GM18907 (cell line): Measurements from ENCODE around the gene SLC2A8.

ENCODE experiments used
- ATAC-seq: cut with Tn5 transposase; IDR thresholded peaks from one replicate; pipeline ENCODE4 v1.9.1; 2021; ENCODE audit warnings: mild to moderate bottlenecking, moderate library complexity; ENCODE audit not compliant: unreplicated experiment

SLC2A8 gene

DNA sequence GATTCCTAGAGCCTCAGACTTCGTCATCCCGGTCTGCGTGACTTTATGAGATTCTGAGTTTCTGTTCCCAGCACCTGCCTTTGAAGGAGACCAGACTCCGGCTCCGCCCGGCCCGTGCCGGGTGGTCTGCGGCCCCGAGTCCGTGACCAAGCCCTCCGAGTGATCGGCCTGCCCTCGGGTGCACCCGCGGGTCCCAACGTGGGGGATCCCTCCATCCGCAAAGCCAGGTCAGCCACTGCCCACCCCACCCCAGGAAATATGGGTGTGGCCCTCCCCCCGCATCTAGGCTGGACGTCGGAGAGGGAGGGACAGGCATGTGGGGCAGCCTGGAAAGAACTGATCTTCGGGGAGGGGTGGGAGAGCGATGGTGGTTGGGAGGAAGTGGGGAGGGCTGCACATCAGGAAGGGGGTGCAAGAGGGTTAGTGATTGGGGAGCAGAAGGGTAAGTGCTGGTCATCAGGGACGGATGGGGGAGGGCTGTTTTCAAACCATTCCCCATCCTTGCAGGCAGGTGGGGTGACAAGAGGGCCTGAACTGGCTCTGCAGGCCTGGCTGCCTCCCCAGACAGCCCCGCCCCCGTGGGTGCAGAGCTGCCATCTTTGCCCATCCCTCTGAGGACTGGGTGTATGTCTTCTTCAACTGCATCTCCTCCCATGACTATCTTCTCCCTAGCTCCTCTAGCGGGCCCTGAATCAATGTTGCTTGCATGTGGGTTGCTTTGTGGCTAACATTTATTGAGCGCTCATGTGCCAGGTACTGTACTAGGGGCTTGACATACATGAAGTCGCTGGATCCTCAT, 55.1 kb downstream of the SLC2A8 start:
- peak; percentile 3 for ATAC-seq

DNA sequence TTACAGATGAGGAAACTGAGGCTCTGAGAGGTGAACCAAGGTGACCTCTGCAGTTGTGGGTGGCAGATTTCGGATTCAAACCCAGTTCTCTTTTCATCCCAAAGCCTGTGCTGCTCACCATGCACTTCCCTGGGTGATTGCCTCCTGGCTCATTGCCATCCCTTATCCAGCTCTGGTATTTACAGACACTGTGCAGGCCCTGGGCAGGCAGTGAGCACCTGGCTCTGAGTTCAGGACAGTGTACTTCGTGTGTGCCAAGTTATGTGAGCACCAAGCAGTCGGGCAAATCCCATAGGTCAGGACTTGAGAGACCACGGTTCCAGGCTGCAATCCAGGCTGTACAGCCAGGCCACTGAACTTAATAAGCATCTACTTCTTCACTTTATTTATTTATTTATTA, 55.7 kb downstream of the SLC2A8 start:
- ATAC-seq: no peak

DNA sequence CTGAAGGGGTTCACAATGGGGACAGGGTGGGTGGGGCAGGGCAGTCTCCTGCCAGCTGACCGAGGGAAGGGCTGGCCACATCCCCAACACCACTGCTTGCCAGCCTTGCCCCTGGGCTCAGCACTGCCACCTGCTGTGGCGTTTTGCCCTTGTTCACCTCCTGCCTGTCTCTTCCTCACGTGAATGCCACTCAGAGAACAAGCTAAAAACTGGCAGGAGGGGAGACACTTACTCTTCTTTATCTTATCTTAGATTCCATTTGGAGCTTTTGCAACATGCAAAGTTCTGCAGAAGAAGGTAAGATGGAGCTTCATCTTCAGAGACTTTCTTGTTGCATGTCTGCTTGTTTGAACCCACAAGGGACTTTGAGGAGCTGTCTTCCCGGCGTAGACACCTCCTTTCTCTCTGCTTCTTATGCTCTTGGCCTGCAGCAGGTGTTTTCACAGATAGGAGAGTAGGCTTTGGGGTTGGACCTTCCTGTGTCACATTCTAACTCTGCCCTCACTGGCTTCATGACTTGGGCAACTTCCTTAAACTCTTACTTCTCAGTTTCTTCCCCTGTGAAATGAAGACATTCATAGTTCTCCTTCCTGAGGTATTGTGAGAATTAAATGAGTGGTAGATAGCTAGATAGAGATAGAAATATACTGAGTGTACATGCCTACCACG, 58.5 kb downstream of the SLC2A8 start:
- ATAC-seq: no peak

- no peak for ATAC-seq
Observed at GRCh38 chr9:127457191-127457878, 60.4 kb downstream of the SLC2A8 start.
